Body of pancreas (tissue), 4 donors: Measurements from ENCODE around the gene ADGRL3.

Experiments used
- CTCF ChIP-seq, 7 experiments: fragments of 450-650 bp in 4 of 7; fragments of 200-600 bp in 3 of 7; sonication (generic) in 3 of 7; IDR thresholded peaks; one replicate each; pipeline ENCODE4 v1.5.1; 2016 to 2019; ENCODE audit warnings: antibody characterized with exemption in 7 of 7
- POLR2A ChIP-seq, 3 donors: fragments of 450-650 bp; IDR thresholded peaks; one replicate each; pipeline ENCODE4 v1.6.1; 2016; ENCODE audit warnings: antibody characterized with exemption in 3 of 3, mild to moderate bottlenecking in 2 of 3

GRCh38 chr4:62070291-62070852, 870.2 kb downstream of the ADGRL3 start:
- TF ChIP-seq CTCF (IDR thresholded peaks at IDR 0.05), result no peak
- TF ChIP-seq POLR2A (IDR thresholded peaks at IDR 0.05), result no peak
